ENCODE measurements around the gene DCHS2.

GRCh38 chr4:154218051-154218450 is 273.5 kb downstream of the DCHS2 start:
- TF ChIP-seq TAF1 (IDR thresholded peaks at IDR 0.05; ENCODE audit: low read depth, low read length) = no peak
- no peak for TF ChIP-seq POLR2AphosphoS5 (IDR thresholded peaks at IDR 0.05; ENCODE audit: low read depth, low read length)

All from GM12891 (cell line).